Coronary artery (tissue), 2 donors: ENCODE results near the gene ANKRD45.
"Not testable (repeated sequence)": the region's sequence is repeated elsewhere in the genome, so short reads cannot be mapped to it uniquely, and the experiment has no call there.

Source experiments
- DNase-seq: peaks from one replicate; pipeline ENCODE4 v3.0.0-alpha.2; 2017; ENCODE audit warnings: low spot score
- H3K27ac ChIP-seq, 2 donors: fragments of 200-600 bp; sonication (generic); one replicate each; pipeline ENCODE4 v1.5.1; 2016 to 2019
- H3K4me3 ChIP-seq: fragments of 200-600 bp; sonication (generic); 2 replicates; pipeline ENCODE4 v1.5.1; 2016; ENCODE audit warnings: mild to moderate bottlenecking, moderate library complexity
- CTCF ChIP-seq: fragments of 200-600 bp; sonication (generic); IDR thresholded peaks from one replicate; pipeline ENCODE4 v1.5.1; 2019; ENCODE audit warnings: antibody characterized with exemption

ANKRD45 gene

GRCh38 chr1:173580658-173581057, 89.0 kb downstream of the ANKRD45 start:
- H3K27ac ChIP-seq: no peak overlapping the region
- H3K4me3 ChIP-seq: no peak overlapping the region
- DNase-seq: no peak
- no peak for TF ChIP-seq CTCF

GRCh38 chr1:173580071-173580470, 89.6 kb downstream of the ANKRD45 start:
- Histone ChIP-seq H3K4me3 (no peak overlapping the region), H3K27ac (no peak overlapping the region)
- no peak for TF ChIP-seq CTCF
- DNase-seq: no peak

- Histone ChIP-seq H3K27ac (no peak overlapping the region), H3K4me3 (no peak overlapping the region)
- no peak for TF ChIP-seq CTCF
- no peak for DNase-seq
Measured at GRCh38 chr1:173573596-173573995, 96.1 kb downstream of the ANKRD45 start.

- no peak for DNase-seq
- H3K4me3 ChIP-seq: no peak overlapping the region
- H3K27ac ChIP-seq: no peak overlapping the region
- TF ChIP-seq CTCF: no peak
Measured at GRCh38 chr1:173572201-173572873, 97.3 kb downstream of the ANKRD45 start.

- Histone ChIP-seq H3K27ac (no peak overlapping the region), H3K4me3 (no peak overlapping the region)
- TF ChIP-seq CTCF: no peak
- no peak for DNase-seq
Measured at GRCh38 chr1:173570370-173571007, 99.2 kb downstream of the ANKRD45 start.

- DNase-seq: no peak
- no peak overlapping the region for H3K4me3 ChIP-seq
- no peak for TF ChIP-seq CTCF
Measured at GRCh38 chr1:173568483-173568882, 101.2 kb downstream of the ANKRD45 start.

GRCh38 chr1:173563846-173564245, 105.8 kb downstream of the ANKRD45 start:
- H3K4me3 ChIP-seq, H3K27ac ChIP-seq, DNase-seq: not testable (repeated sequence)

More at GRCh38 chr1:173568483-173568882, 101.2 kb downstream of the ANKRD45 start:
- H3K27ac ChIP-seq: no peak overlapping the region
